ENCODE results near the gene PAM. TPM values are rescaled to one million over a fixed set of nuclear protein-coding genes. Genes with fewer than 3 reads are reported as not detected.

PAM gene
- total RNA-seq, 1 experiment from 2014 or later = 190 TPM

DNA sequence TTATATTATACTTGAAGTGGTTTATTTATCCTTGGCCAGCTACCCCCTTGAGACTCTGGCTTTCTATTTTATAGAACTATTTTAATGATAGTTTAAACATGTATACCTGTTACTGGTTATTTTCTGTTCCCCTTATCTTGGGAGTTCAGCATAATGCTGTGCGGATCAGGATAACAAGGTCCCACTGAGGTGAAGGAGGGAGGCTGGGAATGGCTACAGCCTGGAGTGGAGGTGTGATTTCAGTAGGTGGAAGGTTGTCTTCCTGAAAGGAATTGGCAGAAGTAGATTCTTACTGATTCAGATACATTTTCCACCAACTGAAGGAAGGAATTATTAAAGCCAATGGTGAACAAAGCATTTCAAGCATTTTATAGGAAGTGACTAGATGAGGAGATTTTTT, 38.9 kb downstream of the PAM start:
- no peak overlapping the region for H3K27ac ChIP-seq (ENCODE audit: low read depth, low read length, poor library complexity, severe bottlenecking)
- intact Hi-C loops (cut with micrococcal nuclease; ENCODE audit: unreplicated experiment) = loop anchor here (5.0 kb wide), 1 partner anchor 212 kb away; no protein-coding TSS in a partner anchor
- TF ChIP-seq EZH2 (IDR thresholded peaks at IDR 0.05; ENCODE audit: borderline replicate concordance, low read depth, low read length, poor library complexity, severe bottlenecking) = no peak
- TF ChIP-seq, protein P1, sequence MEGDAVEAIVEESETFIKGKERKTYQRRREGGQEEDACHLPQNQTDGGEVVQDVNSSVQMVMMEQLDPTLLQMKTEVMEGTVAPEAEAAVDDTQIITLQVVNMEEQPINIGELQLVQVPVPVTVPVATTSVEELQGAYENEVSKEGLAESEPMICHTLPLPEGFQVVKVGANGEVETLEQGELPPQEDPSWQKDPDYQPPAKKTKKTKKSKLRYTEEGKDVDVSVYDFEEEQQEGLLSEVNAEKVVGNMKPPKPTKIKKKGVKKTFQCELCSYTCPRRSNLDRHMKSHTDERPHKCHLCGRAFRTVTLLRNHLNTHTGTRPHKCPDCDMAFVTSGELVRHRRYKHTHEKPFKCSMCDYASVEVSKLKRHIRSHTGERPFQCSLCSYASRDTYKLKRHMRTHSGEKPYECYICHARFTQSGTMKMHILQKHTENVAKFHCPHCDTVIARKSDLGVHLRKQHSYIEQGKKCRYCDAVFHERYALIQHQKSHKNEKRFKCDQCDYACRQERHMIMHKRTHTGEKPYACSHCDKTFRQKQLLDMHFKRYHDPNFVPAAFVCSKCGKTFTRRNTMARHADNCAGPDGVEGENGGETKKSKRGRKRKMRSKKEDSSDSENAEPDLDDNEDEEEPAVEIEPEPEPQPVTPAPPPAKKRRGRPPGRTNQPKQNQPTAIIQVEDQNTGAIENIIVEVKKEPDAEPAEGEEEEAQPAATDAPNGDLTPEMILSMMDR (conservative IDR thresholded peaks at IDR 0.05; ENCODE audit: low read depth, low read length) = no peak
- H3K4me1 ChIP-seq (ENCODE audit: insufficient read depth, low read length, poor library complexity, severe bottlenecking) = peaks cover 66% of the 10 kb centered on the region
- H3K36me3 ChIP-seq (ENCODE audit: insufficient read depth, low read length, poor library complexity, severe bottlenecking) = no peaks in the 10 kb centered on the region
- POLR2A ChIA-PET (ENCODE audit: low non-redundant PET) = no interaction called here
- no TSS peak for BruUV-seq (replicated peaks)
- no peak overlapping the region for H3K4me3 ChIP-seq (ENCODE audit: low read depth, low read length, poor library complexity, severe bottlenecking)
- no peaks in the 10 kb centered on the region for H3K27me3 ChIP-seq (replicated peaks; ENCODE audit: insufficient read depth, low read depth, low read length, poor library complexity)
- DNase-seq (ENCODE audit: low spot score) = no peak
- no peaks in the 10 kb centered on the region for H3K9me3 ChIP-seq (ENCODE audit: low read depth, low read length, poor library complexity, severe bottlenecking)
- CTCF ChIA-PET = no interaction called here

DNA sequence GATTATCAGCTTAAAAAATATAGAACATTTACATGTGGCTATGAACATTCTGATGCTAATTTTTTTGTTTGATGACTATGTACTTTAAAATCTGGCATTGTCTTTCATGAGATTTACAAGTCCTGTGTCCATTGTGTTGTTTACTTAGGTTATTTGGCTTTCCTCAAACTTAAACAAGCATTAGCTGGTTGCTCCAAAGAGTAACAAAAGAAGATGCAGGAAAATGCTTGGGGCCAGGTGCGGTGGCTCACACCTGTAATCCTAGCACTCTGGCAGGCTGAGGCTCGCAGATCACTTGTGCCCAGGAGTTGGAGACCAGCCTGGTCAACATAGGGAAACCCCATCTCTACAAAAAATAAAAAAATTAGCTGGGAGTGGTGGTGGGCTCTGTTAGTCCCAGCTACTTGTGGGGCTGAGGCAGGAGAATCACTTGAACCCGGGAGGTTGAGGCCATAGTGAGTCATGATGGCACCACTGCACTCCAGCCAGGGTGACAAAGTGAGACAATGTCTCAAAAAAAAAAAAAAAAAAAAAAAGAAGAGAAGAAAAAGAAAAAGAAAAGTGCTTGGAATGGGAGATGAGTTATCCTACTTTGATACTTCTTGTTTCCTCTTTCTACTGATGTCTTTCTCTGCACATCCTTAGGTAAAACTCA, 39.7 kb downstream of the PAM start:
- Histone ChIP-seq H3K4me3 (ENCODE audit: low read depth, low read length, poor library complexity, severe bottlenecking) (no peak overlapping the region), H3K27me3 (replicated peaks; ENCODE audit: insufficient read depth, low read depth, low read length, poor library complexity) (no peaks in the 10 kb centered on the region), H3K4me1 (ENCODE audit: insufficient read depth, low read length, poor library complexity, severe bottlenecking) (peaks cover 72% of the 10 kb centered on the region), H3K36me3 (ENCODE audit: insufficient read depth, low read length, poor library complexity, severe bottlenecking) (no peaks in the 10 kb centered on the region), H3K9me3 (ENCODE audit: low read depth, low read length, poor library complexity, severe bottlenecking) (no peaks in the 10 kb centered on the region), H3K27ac (ENCODE audit: low read depth, low read length, poor library complexity, severe bottlenecking) (peak overlapping the region; percentile 4)
- TF ChIP-seq, protein P1 (conservative IDR thresholded peaks at IDR 0.05; ENCODE audit: low read depth, low read length) = no peak
- no peak for TF ChIP-seq EZH2 (IDR thresholded peaks at IDR 0.05; ENCODE audit: borderline replicate concordance, low read depth, low read length, poor library complexity, severe bottlenecking)
- POLR2A ChIA-PET (ENCODE audit: low non-redundant PET) = no interaction called here
- DNase-seq (ENCODE audit: low spot score) = no peak
- intact Hi-C loops (cut with micrococcal nuclease; ENCODE audit: unreplicated experiment) = loop anchor here (5.0 kb wide), 2 partner anchors 177 to 213 kb away; no protein-coding TSS in a partner anchor
- CTCF ChIA-PET = no interaction called here
- no TSS peak for BruUV-seq (replicated peaks)

DNA sequence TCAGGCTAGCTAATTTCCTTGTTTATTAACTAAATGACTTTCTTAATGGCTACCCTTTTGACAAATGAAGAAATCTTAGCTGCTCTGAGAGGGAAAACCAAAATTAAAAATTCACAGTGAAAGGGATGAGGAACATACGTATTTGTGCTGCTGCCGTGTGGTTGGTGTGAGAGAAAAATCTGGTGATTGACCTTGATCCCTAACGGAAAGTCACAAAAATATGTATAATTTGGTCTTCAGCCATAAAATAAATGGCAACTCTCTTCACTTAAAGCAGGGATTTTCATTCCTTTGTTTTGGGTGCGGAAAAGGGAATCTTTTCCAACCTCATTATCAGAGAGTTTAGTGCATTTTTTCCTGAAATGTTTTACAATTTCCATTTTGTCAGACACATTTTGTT, 40.4 kb downstream of the PAM start:
- no peak for TF ChIP-seq EZH2 (IDR thresholded peaks at IDR 0.05; ENCODE audit: borderline replicate concordance, low read depth, low read length, poor library complexity, severe bottlenecking)
- TF ChIP-seq, protein P1 (conservative IDR thresholded peaks at IDR 0.05; ENCODE audit: low read depth, low read length) = no peak
- CTCF ChIA-PET = no interaction called here
- POLR2A ChIA-PET (ENCODE audit: low non-redundant PET) = no interaction called here

More for the DNA sequence above, 40.4 kb downstream of the PAM start:
- intact Hi-C loops (cut with micrococcal nuclease; ENCODE audit: unreplicated experiment) = loop anchor here (5.0 kb wide), 1 partner anchor 177 kb away; no protein-coding TSS in a partner anchor
- DNase-seq (ENCODE audit: low spot score) = no peak
- Histone ChIP-seq H3K27me3 (replicated peaks; ENCODE audit: insufficient read depth, low read depth, low read length, poor library complexity) (no peaks in the 10 kb centered on the region), H3K4me3 (ENCODE audit: low read depth, low read length, poor library complexity, severe bottlenecking) (no peak overlapping the region), H3K27ac (ENCODE audit: low read depth, low read length, poor library complexity, severe bottlenecking) (peak overlapping the region; percentile 4), H3K36me3 (ENCODE audit: insufficient read depth, low read length, poor library complexity, severe bottlenecking) (no peaks in the 10 kb centered on the region), H3K4me1 (ENCODE audit: insufficient read depth, low read length, poor library complexity, severe bottlenecking) (peaks cover 72% of the 10 kb centered on the region), H3K9me3 (ENCODE audit: low read depth, low read length, poor library complexity, severe bottlenecking) (no peaks in the 10 kb centered on the region)
- no TSS peak for BruUV-seq (replicated peaks)

Measured in A673 (cell line).